ENCODE data around the gene EPN1. TPM values are rescaled to one million over a fixed set of nuclear protein-coding genes. Genes with fewer than 3 reads are reported as not detected.

EPN1 gene
- 10 to 100 TPM; 33.8 to 40.5 TPM for total RNA-seq

GRCh38 chr19:55674841-55675660, at the start of gene EPN1:
EPN1 (plus strand) TSS chr19:55675226; CDS start chr19:55678628, 3,402 bp downstream.
- peak within 1 kb of the TSS; percentile 93 to 94 for H3K4me3 Mint-ChIP-seq

GRCh38 chr19:55626350-55626749, 48.7 kb upstream of the EPN1 start:
- Mint-ChIP-seq H3K27me3 (ENCODE audit: low read depth) (peaks cover 6% of the 10 kb centered on the region), H3K4me1 (ENCODE audit: low read depth) (peaks cover 35% of the 10 kb centered on the region), H3K9me3 (no peaks in the 10 kb centered on the region), H3K4me3 (peak overlapping the region; percentile 69 to 83), H3K27ac (peak overlapping the region; percentile 86), H3K36me3 (ENCODE audit: insufficient read depth in 2 of 2) (no peaks in the 10 kb centered on the region)
- DNase-seq = peak; percentile 67
- peak; percentile 67 to 70 for ATAC-seq (replicated peaks in 1 of 2)

More at GRCh38 chr19:55674841-55675660, at the start of gene EPN1:
- ATAC-seq (replicated peaks in 1 of 2) (peak; percentile 93 to 96), DNase-seq (peak; percentile 98)
- no peaks in the 10 kb centered on the region for H3K9me3 Mint-ChIP-seq
- peaks cover 56% of the 10 kb centered on the region for H3K4me1 Mint-ChIP-seq (ENCODE audit: low read depth)
- H3K36me3 Mint-ChIP-seq (ENCODE audit: insufficient read depth in 2 of 2) = peaks cover 8 to 25% of the 10 kb centered on the region in 2 donors
- peak within 1 kb of the TSS; percentile 96 for H3K27ac Mint-ChIP-seq
- H3K27me3 Mint-ChIP-seq (ENCODE audit: low read depth) = no peaks in the 10 kb centered on the region

GRCh38 chr19:55632463-55632834, 42.6 kb upstream of the EPN1 start:
- DNase-seq (peak; percentile 91 to 94), ATAC-seq (replicated peaks in 1 of 2) (peak; percentile 38 to 41)
- no peaks in the 10 kb centered on the region for H3K9me3 Mint-ChIP-seq
- peaks cover 7 to 10% of the 10 kb centered on the region in 2 donors for H3K36me3 Mint-ChIP-seq (ENCODE audit: insufficient read depth in 2 of 2)
- peak overlapping the region; percentile 15 to 54 for H3K4me3 Mint-ChIP-seq
- H3K27ac Mint-ChIP-seq = no peak overlapping the region
- peaks cover 6% of the 10 kb centered on the region for H3K27me3 Mint-ChIP-seq (ENCODE audit: low read depth)
- H3K4me1 Mint-ChIP-seq (ENCODE audit: low read depth) = peaks cover 52% of the 10 kb centered on the region

GRCh38 chr19:55633861-55634260, 41.2 kb upstream of the EPN1 start:
- Mint-ChIP-seq H3K4me1 (ENCODE audit: low read depth) (peaks cover 64% of the 10 kb centered on the region), H3K27ac (no peak overlapping the region), H3K36me3 (ENCODE audit: insufficient read depth in 2 of 2) (peaks cover 10% of the 10 kb centered on the region in 2 donors), H3K4me3 (peak overlapping the region; percentile 95 to 99), H3K27me3 (ENCODE audit: low read depth) (no peaks in the 10 kb centered on the region), H3K9me3 (no peaks in the 10 kb centered on the region)
- ATAC-seq (replicated peaks in 1 of 2) (no peak), DNase-seq (no peak)

- Mint-ChIP-seq H3K4me3 (peak overlapping the region; percentile 95 to 99), H3K27ac (peak overlapping the region; percentile 100), H3K27me3 (ENCODE audit: low read depth) (no peaks in the 10 kb centered on the region), H3K36me3 (ENCODE audit: insufficient read depth in 2 of 2) (peaks cover 12 to 13% of the 10 kb centered on the region in 2 donors), H3K9me3 (peaks cover 0 to 2% of the 10 kb centered on the region in 2 donors), H3K4me1 (ENCODE audit: low read depth) (peaks cover 78% of the 10 kb centered on the region)
- peak in 1 of 2 donors; percentile 21 for DNase-seq
- peak; percentile 10 to 41 for ATAC-seq (replicated peaks in 1 of 2)
Observed at GRCh38 chr19:55635334-55635717, 39.7 kb upstream of the EPN1 start.

- Mint-ChIP-seq H3K9me3 (peaks cover 0 to 2% of the 10 kb centered on the region in 2 donors), H3K27me3 (ENCODE audit: low read depth) (no peaks in the 10 kb centered on the region), H3K4me1 (ENCODE audit: low read depth) (peaks cover 81% of the 10 kb centered on the region), H3K4me3 (peak overlapping the region; percentile 95 to 99), H3K27ac (peak overlapping the region; percentile 100), H3K36me3 (ENCODE audit: insufficient read depth in 2 of 2) (peaks cover 12 to 13% of the 10 kb centered on the region in 2 donors)
- no peak for ATAC-seq (replicated peaks in 1 of 2)
- no peak for DNase-seq
Observed at GRCh38 chr19:55635856-55636440, 39.1 kb upstream of the EPN1 start.

GRCh38 chr19:55636723-55637122, 38.3 kb upstream of the EPN1 start:
- Mint-ChIP-seq H3K27me3 (ENCODE audit: low read depth) (no peaks in the 10 kb centered on the region), H3K9me3 (peaks cover 0 to 2% of the 10 kb centered on the region in 2 donors), H3K4me1 (ENCODE audit: low read depth) (peaks cover 76% of the 10 kb centered on the region), H3K36me3 (ENCODE audit: insufficient read depth in 2 of 2) (peaks cover 13 to 14% of the 10 kb centered on the region in 2 donors), H3K27ac (peak overlapping the region; percentile 100), H3K4me3 (peak overlapping the region; percentile 95 to 99)
- no peak for DNase-seq
- ATAC-seq (replicated peaks in 1 of 2) = no peak

GRCh38 chr19:55637534-55637933, 37.5 kb upstream of the EPN1 start:
- peaks cover 0 to 2% of the 10 kb centered on the region in 2 donors for H3K9me3 Mint-ChIP-seq
- no peak for DNase-seq
- H3K36me3 Mint-ChIP-seq (ENCODE audit: insufficient read depth in 2 of 2) = peaks cover 14 to 18% of the 10 kb centered on the region in 2 donors
- H3K4me1 Mint-ChIP-seq (ENCODE audit: low read depth) = peaks cover 72% of the 10 kb centered on the region
- peak overlapping the region; percentile 37 to 95 for H3K4me3 Mint-ChIP-seq
- H3K27me3 Mint-ChIP-seq (ENCODE audit: low read depth) = no peaks in the 10 kb centered on the region
- ATAC-seq (replicated peaks in 1 of 2) = no peak
- H3K27ac Mint-ChIP-seq = peak overlapping the region; percentile 58

GRCh38 chr19:55638864-55639359, 36.1 kb upstream of the EPN1 start:
- H3K9me3 Mint-ChIP-seq = peaks cover 0 to 2% of the 10 kb centered on the region in 2 donors
- H3K27me3 Mint-ChIP-seq (ENCODE audit: low read depth) = no peaks in the 10 kb centered on the region
- peak overlapping the region; percentile 43 for H3K27ac Mint-ChIP-seq
- H3K4me1 Mint-ChIP-seq (ENCODE audit: low read depth) = peaks cover 75% of the 10 kb centered on the region
- ATAC-seq (replicated peaks in 1 of 2) (no peak), DNase-seq (peak; percentile 67 to 77)
- peaks cover 17 to 22% of the 10 kb centered on the region in 2 donors for H3K36me3 Mint-ChIP-seq (ENCODE audit: insufficient read depth in 2 of 2)
- peak overlapping the region; percentile 38 to 68 for H3K4me3 Mint-ChIP-seq

- peak; percentile 37 to 52 for ATAC-seq (replicated peaks in 1 of 2)
- peaks cover 12 to 17% of the 10 kb centered on the region in 2 donors for H3K36me3 Mint-ChIP-seq (ENCODE audit: insufficient read depth in 2 of 2)
- peak; percentile 77 to 88 for DNase-seq
- peaks cover 76% of the 10 kb centered on the region for H3K4me1 Mint-ChIP-seq (ENCODE audit: low read depth)
- peak overlapping the region; percentile 76 to 79 for H3K4me3 Mint-ChIP-seq
- H3K27me3 Mint-ChIP-seq (ENCODE audit: low read depth) = no peaks in the 10 kb centered on the region
- peaks cover 0 to 2% of the 10 kb centered on the region in 2 donors for H3K9me3 Mint-ChIP-seq
- peak overlapping the region; percentile 31 for H3K27ac Mint-ChIP-seq
Observed at GRCh38 chr19:55640043-55640576, 34.9 kb upstream of the EPN1 start.

GRCh38 chr19:55640577-55641425, 34.2 kb upstream of the EPN1 start, which contains the start of gene ZNF580:
ZNF580 (plus strand) TSS chr19:55641002; CDS start chr19:55642509, 1,507 bp downstream.
- peaks cover 7 to 18% of the 10 kb centered on the region in 2 donors for H3K36me3 Mint-ChIP-seq (ENCODE audit: insufficient read depth in 2 of 2)
- H3K4me1 Mint-ChIP-seq (ENCODE audit: low read depth) = peaks cover 76% of the 10 kb centered on the region
- no peaks in the 10 kb centered on the region for H3K27me3 Mint-ChIP-seq (ENCODE audit: low read depth)
- peak within 1 kb of the TSS; percentile 89 to 96 for H3K4me3 Mint-ChIP-seq
- peak; percentile 72 to 78 for DNase-seq
- peaks cover 0 to 2% of the 10 kb centered on the region in 2 donors for H3K9me3 Mint-ChIP-seq
- peak; percentile 44 to 59 for ATAC-seq (replicated peaks in 1 of 2)
- H3K27ac Mint-ChIP-seq = peak within 1 kb of the TSS; percentile 82
